Measurements from ENCODE around the gene PSMD6.

GRCh38 chr3:63964681-63965485 lies 58.4 kb downstream of the PSMD6 start:
- no peak for TF ChIP-seq CTCF (IDR thresholded peaks at IDR 0.05; ENCODE audit: poor library complexity)
- TF ChIP-seq EZH2phosphoT487 (IDR thresholded peaks at IDR 0.05; ENCODE audit: low read depth, severe bottlenecking, unreplicated experiment): no peak
